Measurements from ENCODE around the gene TRPM6. TPM values are rescaled to one million over a fixed set of nuclear protein-coding genes. Genes with fewer than 3 reads are reported as not detected.

The TRPM6 gene
- total RNA-seq, 1 donor from 2014 or later: 0.30 TPM

GRCh38 chr9:74875656-74876055 lies 12.1 kb downstream of the TRPM6 start:
- intact Hi-C loops (cut with micrococcal nuclease): no loop called here
- TF ChIP-seq CTCF (IDR thresholded peaks at IDR 0.05; ENCODE audit: borderline replicate concordance): no peak
- DNase-seq: no peak
- H3K9me3 ChIP-seq (replicated peaks): peaks cover 34% of the 10 kb centered on the region
- H3K4me1 ChIP-seq: no peaks in the 10 kb centered on the region
- no peaks in the 10 kb centered on the region for H3K27me3 ChIP-seq (ENCODE audit: low read depth)
- H3K4me3 ChIP-seq: no peak overlapping the region
- H3K36me3 ChIP-seq: no peaks in the 10 kb centered on the region
- no peak overlapping the region for H3K27ac ChIP-seq (replicated peaks)

GRCh38 chr9:74874220-74874619 lies 13.5 kb downstream of the TRPM6 start:
- TF ChIP-seq CTCF (IDR thresholded peaks at IDR 0.05; ENCODE audit: borderline replicate concordance): no peak
- no peak for DNase-seq
- Histone ChIP-seq H3K27me3 (ENCODE audit: low read depth) (no peaks in the 10 kb centered on the region), H3K4me1 (no peaks in the 10 kb centered on the region), H3K4me3 (no peak overlapping the region), H3K9me3 (replicated peaks) (peaks cover 20% of the 10 kb centered on the region), H3K27ac (replicated peaks) (no peak overlapping the region), H3K36me3 (no peaks in the 10 kb centered on the region)
- intact Hi-C loops (cut with micrococcal nuclease): no loop called here

DNA sequence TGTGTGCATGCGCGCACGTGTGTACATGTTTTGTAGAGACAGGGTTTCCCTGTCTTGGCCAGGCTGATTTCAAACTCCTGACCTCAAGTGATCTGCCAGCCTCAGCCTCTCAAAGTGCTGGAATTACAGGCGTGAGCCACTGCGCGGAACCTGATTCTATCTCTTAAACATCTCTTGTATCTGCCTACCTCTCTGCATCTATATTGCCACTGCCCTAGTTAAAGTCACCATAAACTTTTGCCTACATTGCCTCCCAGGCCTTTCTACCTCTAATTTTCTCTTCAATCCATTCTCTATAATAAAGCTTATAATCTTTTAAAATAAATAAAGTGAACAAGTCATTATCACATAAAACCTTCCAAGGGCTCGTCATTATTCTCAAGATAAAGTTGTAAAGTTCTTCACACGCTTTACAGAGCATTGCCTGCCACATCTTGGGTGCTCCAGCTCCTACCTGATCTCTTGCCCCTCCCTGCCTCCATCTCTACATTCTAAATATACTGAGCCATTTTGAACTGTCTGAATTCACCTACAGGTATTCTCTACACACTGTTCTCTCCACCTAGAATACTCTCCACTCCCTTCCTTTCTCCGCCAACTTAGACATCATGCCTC lies 15.0 kb downstream of the TRPM6 start:
- Histone ChIP-seq H3K4me3 (no peak overlapping the region), H3K9me3 (replicated peaks) (peaks cover 5% of the 10 kb centered on the region), H3K36me3 (no peaks in the 10 kb centered on the region), H3K4me1 (no peaks in the 10 kb centered on the region), H3K27me3 (ENCODE audit: low read depth) (no peaks in the 10 kb centered on the region), H3K27ac (replicated peaks) (no peak overlapping the region)
- no peak for DNase-seq
- intact Hi-C loops (cut with micrococcal nuclease): no loop called here
- TF ChIP-seq CTCF (IDR thresholded peaks at IDR 0.05; ENCODE audit: borderline replicate concordance): no peak

DNA sequence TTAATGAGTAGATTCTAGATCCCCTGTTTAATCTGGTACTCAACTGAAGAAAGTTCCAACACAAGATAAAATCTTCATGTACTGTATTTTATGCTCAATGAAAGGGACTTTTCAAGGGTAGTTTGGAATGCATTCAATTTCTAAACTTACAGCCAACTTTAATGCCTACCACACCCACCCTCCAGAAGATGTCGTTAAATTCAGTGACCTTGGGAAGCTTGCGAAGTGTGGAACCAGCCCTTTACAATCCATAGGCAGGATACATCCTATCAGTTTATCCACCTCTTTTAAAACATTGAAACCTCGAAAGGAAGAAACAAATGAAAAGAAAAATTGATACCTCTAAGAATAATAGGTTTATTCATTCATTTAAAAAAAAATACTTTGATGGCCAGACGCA lies 20.2 kb downstream of the TRPM6 start:
- no peaks in the 10 kb centered on the region for H3K4me1 ChIP-seq
- DNase-seq: no peak
- H3K27ac ChIP-seq (replicated peaks): no peak overlapping the region
- no peak overlapping the region for H3K4me3 ChIP-seq
- no peaks in the 10 kb centered on the region for H3K27me3 ChIP-seq (ENCODE audit: low read depth)
- H3K9me3 ChIP-seq (replicated peaks): no peaks in the 10 kb centered on the region
- TF ChIP-seq CTCF (IDR thresholded peaks at IDR 0.05; ENCODE audit: borderline replicate concordance): no peak
- intact Hi-C loops (cut with micrococcal nuclease): no loop called here
- H3K36me3 ChIP-seq: no peaks in the 10 kb centered on the region

GRCh38 chr9:74865177-74865576 lies 22.5 kb downstream of the TRPM6 start:
- no peak for DNase-seq
- TF ChIP-seq CTCF (IDR thresholded peaks at IDR 0.05; ENCODE audit: borderline replicate concordance): no peak
- Histone ChIP-seq H3K27ac (replicated peaks) (no peak overlapping the region), H3K9me3 (replicated peaks) (no peaks in the 10 kb centered on the region), H3K4me3 (no peak overlapping the region), H3K27me3 (ENCODE audit: low read depth) (no peaks in the 10 kb centered on the region), H3K36me3 (no peaks in the 10 kb centered on the region), H3K4me1 (peaks cover 12% of the 10 kb centered on the region)
- intact Hi-C loops (cut with micrococcal nuclease): no loop called here
